ENCODE measurements around the gene CRYGN.

CRYGN gene

GRCh38 chr7:151439855-151440798 lies at the start of gene CRYGN:
CRYGN (minus strand) TSS chr7:151440141; CDS start chr7:151439917, 224 bp downstream.
- no peaks in the 10 kb centered on the region for H3K27me3 ChIP-seq (replicated peaks; ENCODE audit: control insufficient read depth, insufficient read depth, low read length)
- H3K9me3 ChIP-seq (ENCODE audit: control insufficient read depth, low read length): peaks cover 4% of the 10 kb centered on the region
- peaks cover 38% of the 10 kb centered on the region for H3K4me1 ChIP-seq (ENCODE audit: control insufficient read depth, insufficient read depth, low read length)
- H3K36me3 ChIP-seq (ENCODE audit: control insufficient read depth, insufficient read depth, low read length, severe bottlenecking): no peaks in the 10 kb centered on the region
- peak; percentile 33 for DNase-seq (ENCODE audit: low read depth)
- H3K4me3 ChIP-seq (ENCODE audit: low read length): peak within 1 kb of the TSS; percentile 17
- H3K9ac ChIP-seq (ENCODE audit: low read length): peak within 1 kb of the TSS; percentile 31

- Histone ChIP-seq H3K36me3 (ENCODE audit: control insufficient read depth, insufficient read depth, low read length, severe bottlenecking) (peaks cover 54% of the 10 kb centered on the region), H3K4me1 (ENCODE audit: control insufficient read depth, insufficient read depth, low read length) (peaks cover 29% of the 10 kb centered on the region), H3K9me3 (ENCODE audit: control insufficient read depth, low read length) (no peaks in the 10 kb centered on the region), H3K4me3 (ENCODE audit: low read length) (no peak overlapping the region), H3K9ac (ENCODE audit: low read length) (no peak overlapping the region), H3K27me3 (replicated peaks; ENCODE audit: control insufficient read depth, insufficient read depth, low read length) (no peaks in the 10 kb centered on the region)
- no peak for DNase-seq (ENCODE audit: low read depth)
These were observed 49.6 kb upstream of the CRYGN start for GRCh38 chr7:151489498-151489897.

GRCh38 chr7:151488096-151488495 lies 48.2 kb upstream of the CRYGN start:
- Histone ChIP-seq H3K4me1 (ENCODE audit: control insufficient read depth, insufficient read depth, low read length) (peaks cover 25% of the 10 kb centered on the region), H3K9ac (ENCODE audit: low read length) (no peak overlapping the region), H3K9me3 (ENCODE audit: control insufficient read depth, low read length) (no peaks in the 10 kb centered on the region), H3K27me3 (replicated peaks; ENCODE audit: control insufficient read depth, insufficient read depth, low read length) (no peaks in the 10 kb centered on the region), H3K4me3 (ENCODE audit: low read length) (no peak overlapping the region), H3K36me3 (ENCODE audit: control insufficient read depth, insufficient read depth, low read length, severe bottlenecking) (peaks cover 68% of the 10 kb centered on the region)
- DNase-seq (ENCODE audit: low read depth): no peak

GRCh38 chr7:151487228-151487627 lies 47.3 kb upstream of the CRYGN start:
- peaks cover 77% of the 10 kb centered on the region for H3K36me3 ChIP-seq (ENCODE audit: control insufficient read depth, insufficient read depth, low read length, severe bottlenecking)

GRCh38 chr7:151486074-151486473 lies 46.1 kb upstream of the CRYGN start:
- Histone ChIP-seq H3K36me3 (ENCODE audit: control insufficient read depth, insufficient read depth, low read length, severe bottlenecking) (peaks cover 85% of the 10 kb centered on the region), H3K4me1 (ENCODE audit: control insufficient read depth, insufficient read depth, low read length) (peaks cover 15% of the 10 kb centered on the region), H3K9ac (ENCODE audit: low read length) (no peak overlapping the region), H3K27me3 (replicated peaks; ENCODE audit: control insufficient read depth, insufficient read depth, low read length) (no peaks in the 10 kb centered on the region), H3K9me3 (ENCODE audit: control insufficient read depth, low read length) (no peaks in the 10 kb centered on the region), H3K4me3 (ENCODE audit: low read length) (no peak overlapping the region)
- DNase-seq (ENCODE audit: low read depth): no peak

More at GRCh38 chr7:151487228-151487627, 47.3 kb upstream of the CRYGN start:
- no peak overlapping the region for H3K4me3 ChIP-seq (ENCODE audit: low read length)
- DNase-seq (ENCODE audit: low read depth): no peak
- H3K9me3 ChIP-seq (ENCODE audit: control insufficient read depth, low read length): no peaks in the 10 kb centered on the region
- peaks cover 25% of the 10 kb centered on the region for H3K4me1 ChIP-seq (ENCODE audit: control insufficient read depth, insufficient read depth, low read length)
- H3K27me3 ChIP-seq (replicated peaks; ENCODE audit: control insufficient read depth, insufficient read depth, low read length): no peaks in the 10 kb centered on the region
- H3K9ac ChIP-seq (ENCODE audit: low read length): no peak overlapping the region

GRCh38 chr7:151484971-151485707 lies 45.2 kb upstream of the CRYGN start:
- Histone ChIP-seq H3K4me1 (ENCODE audit: control insufficient read depth, insufficient read depth, low read length) (peaks cover 6% of the 10 kb centered on the region), H3K9me3 (ENCODE audit: control insufficient read depth, low read length) (no peaks in the 10 kb centered on the region), H3K9ac (ENCODE audit: low read length) (no peak overlapping the region), H3K4me3 (ENCODE audit: low read length) (no peak overlapping the region), H3K36me3 (ENCODE audit: control insufficient read depth, insufficient read depth, low read length, severe bottlenecking) (peaks cover 85% of the 10 kb centered on the region), H3K27me3 (replicated peaks; ENCODE audit: control insufficient read depth, insufficient read depth, low read length) (no peaks in the 10 kb centered on the region)
- DNase-seq (ENCODE audit: low read depth): peak; percentile 42

GRCh38 chr7:151483711-151483983 lies 43.7 kb upstream of the CRYGN start:
- peaks cover 74% of the 10 kb centered on the region for H3K36me3 ChIP-seq (ENCODE audit: control insufficient read depth, insufficient read depth, low read length, severe bottlenecking)
- H3K4me1 ChIP-seq (ENCODE audit: control insufficient read depth, insufficient read depth, low read length): peaks cover 5% of the 10 kb centered on the region
- H3K9ac ChIP-seq (ENCODE audit: low read length): no peak overlapping the region
- no peaks in the 10 kb centered on the region for H3K27me3 ChIP-seq (replicated peaks; ENCODE audit: control insufficient read depth, insufficient read depth, low read length)
- no peak overlapping the region for H3K4me3 ChIP-seq (ENCODE audit: low read length)
- DNase-seq (ENCODE audit: low read depth): no peak
- H3K9me3 ChIP-seq (ENCODE audit: control insufficient read depth, low read length): no peaks in the 10 kb centered on the region

GRCh38 chr7:151482883-151483710 lies 43.2 kb upstream of the CRYGN start:
- no peak overlapping the region for H3K9ac ChIP-seq (ENCODE audit: low read length)
- H3K4me3 ChIP-seq (ENCODE audit: low read length): no peak overlapping the region
- H3K36me3 ChIP-seq (ENCODE audit: control insufficient read depth, insufficient read depth, low read length, severe bottlenecking): peaks cover 69% of the 10 kb centered on the region
- no peaks in the 10 kb centered on the region for H3K9me3 ChIP-seq (ENCODE audit: control insufficient read depth, low read length)
- DNase-seq (ENCODE audit: low read depth): no peak
- H3K27me3 ChIP-seq (replicated peaks; ENCODE audit: control insufficient read depth, insufficient read depth, low read length): no peaks in the 10 kb centered on the region
- H3K4me1 ChIP-seq (ENCODE audit: control insufficient read depth, insufficient read depth, low read length): peaks cover 5% of the 10 kb centered on the region

- H3K9me3 ChIP-seq (ENCODE audit: control insufficient read depth, low read length): no peaks in the 10 kb centered on the region
- peaks cover 5% of the 10 kb centered on the region for H3K4me1 ChIP-seq (ENCODE audit: control insufficient read depth, insufficient read depth, low read length)
- no peak overlapping the region for H3K4me3 ChIP-seq (ENCODE audit: low read length)
- no peak overlapping the region for H3K9ac ChIP-seq (ENCODE audit: low read length)
- H3K27me3 ChIP-seq (replicated peaks; ENCODE audit: control insufficient read depth, insufficient read depth, low read length): no peaks in the 10 kb centered on the region
- no peak for DNase-seq (ENCODE audit: low read depth)
- H3K36me3 ChIP-seq (ENCODE audit: control insufficient read depth, insufficient read depth, low read length, severe bottlenecking): peaks cover 65% of the 10 kb centered on the region
These were observed 41.9 kb upstream of the CRYGN start for GRCh38 chr7:151481650-151482505.

- Histone ChIP-seq H3K4me3 (ENCODE audit: low read length) (no peak overlapping the region), H3K36me3 (ENCODE audit: control insufficient read depth, insufficient read depth, low read length, severe bottlenecking) (peaks cover 51% of the 10 kb centered on the region), H3K4me1 (ENCODE audit: control insufficient read depth, insufficient read depth, low read length) (no peaks in the 10 kb centered on the region), H3K9ac (ENCODE audit: low read length) (no peak overlapping the region), H3K9me3 (ENCODE audit: control insufficient read depth, low read length) (no peaks in the 10 kb centered on the region), H3K27me3 (replicated peaks; ENCODE audit: control insufficient read depth, insufficient read depth, low read length) (no peaks in the 10 kb centered on the region)
- DNase-seq (ENCODE audit: low read depth): no peak
These were observed 37.9 kb upstream of the CRYGN start for GRCh38 chr7:151477867-151478266.

All from adipocyte (in vitro differentiated cells).